ENCODE measurements around the gene TSC22D1. TPM values are rescaled to one million over a fixed set of nuclear protein-coding genes. Genes with fewer than 3 reads are reported as not detected.
A peak's percentile ranks its signal among the peaks of the same experiment; 100 is the strongest.

The TSC22D1 gene
- total and polyA plus RNA-seq, 4 donors, result 247 to 349 (median 291) TPM

GRCh38 chr13:44437356-44438233 lies 138.5 kb downstream of the TSC22D1 start:
- Histone ChIP-seq H3K4me3 (ENCODE audit: low read depth, low read length) (peak overlapping the region; percentile 98), H3K36me3 (ENCODE audit: control insufficient read depth, insufficient read depth, low read length) (peaks cover 8% of the 10 kb centered on the region), H3K9me3 (ENCODE audit: control insufficient read depth, insufficient read depth, low read length) (no peaks in the 10 kb centered on the region), H3K27ac (ENCODE audit: low read depth, low read length) (peak overlapping the region; percentile 94), H3K4me1 (ENCODE audit: control insufficient read depth, insufficient read depth, low read length) (peaks cover 14% of the 10 kb centered on the region), H3K27me3 (ENCODE audit: control insufficient read depth, insufficient read depth, low read length) (no peaks in the 10 kb centered on the region)
- peak in 3 of 6 donors; percentile 61 to 90 (median 81) for DNase-seq (ENCODE audit: low read depth in 4 of 6, low spot score in 6 of 6)
- WGBS (ENCODE audit: insufficient coverage), result 0% methylated on average over 1 of the region's 5 CpGs

DNA sequence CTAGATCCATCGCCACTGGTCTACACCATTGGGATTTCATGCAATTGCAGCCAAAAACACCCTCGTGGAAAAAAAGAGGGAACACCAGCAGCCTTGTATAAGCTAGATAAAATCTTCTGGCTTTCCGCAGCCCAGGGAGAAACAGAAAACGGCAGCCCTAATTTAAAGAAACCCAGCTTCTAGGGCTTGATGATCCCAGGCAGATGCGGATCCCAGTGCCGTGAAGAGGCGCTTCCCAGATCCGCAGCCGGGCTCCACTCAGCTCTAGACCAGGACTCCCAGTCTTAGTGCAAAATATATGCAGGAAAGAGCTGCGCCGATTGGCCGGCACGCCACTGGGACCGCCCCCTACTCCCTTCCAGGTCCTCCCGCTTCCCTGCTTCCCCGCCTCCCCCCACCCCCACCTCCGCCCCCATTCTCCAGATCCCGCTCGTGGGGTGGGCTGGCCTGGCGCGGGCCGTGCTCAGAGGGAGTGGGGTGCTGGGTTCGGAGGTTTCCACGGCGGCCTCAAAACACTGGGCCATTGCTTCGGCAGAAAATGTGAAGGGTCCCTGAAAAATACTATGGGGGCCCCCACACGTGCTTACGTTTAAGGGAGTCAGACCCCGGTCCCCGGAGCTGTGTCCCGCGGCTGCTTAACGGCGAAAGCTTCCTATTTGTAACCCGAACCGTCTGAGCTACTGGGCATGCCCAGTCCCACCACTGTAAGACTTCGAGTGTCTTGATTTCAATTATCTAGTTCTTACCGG lies 139.4 kb downstream of the TSC22D1 start:
- peak; percentile 87 to 99 (median 92) for DNase-seq (ENCODE audit: low read depth in 4 of 6, low spot score in 6 of 6)
- H3K4me1 ChIP-seq (ENCODE audit: control insufficient read depth, insufficient read depth, low read length), result peaks cover 15% of the 10 kb centered on the region
- H3K4me3 ChIP-seq (ENCODE audit: low read depth, low read length), result peak overlapping the region; percentile 98
- WGBS (ENCODE audit: insufficient coverage), result 0% methylated on average over 22 of the region's 38 CpGs
- H3K9me3 ChIP-seq (ENCODE audit: control insufficient read depth, insufficient read depth, low read length), result no peaks in the 10 kb centered on the region
- H3K27ac ChIP-seq (ENCODE audit: low read depth, low read length), result peak overlapping the region; percentile 99
- H3K36me3 ChIP-seq (ENCODE audit: control insufficient read depth, insufficient read depth, low read length), result peaks cover 8% of the 10 kb centered on the region
- H3K27me3 ChIP-seq (ENCODE audit: control insufficient read depth, insufficient read depth, low read length), result no peaks in the 10 kb centered on the region

GRCh38 chr13:44435919-44436510 lies 140.1 kb downstream of the TSC22D1 start:
- no peaks in the 10 kb centered on the region for H3K9me3 ChIP-seq (ENCODE audit: control insufficient read depth, insufficient read depth, low read length)
- DNase-seq (ENCODE audit: low read depth in 4 of 6, low spot score in 6 of 6), result no peak
- H3K36me3 ChIP-seq (ENCODE audit: control insufficient read depth, insufficient read depth, low read length), result peaks cover 8% of the 10 kb centered on the region
- peak overlapping the region; percentile 98 for H3K4me3 ChIP-seq (ENCODE audit: low read depth, low read length)
- no peaks in the 10 kb centered on the region for H3K27me3 ChIP-seq (ENCODE audit: control insufficient read depth, insufficient read depth, low read length)
- H3K27ac ChIP-seq (ENCODE audit: low read depth, low read length), result peak overlapping the region; percentile 99
- WGBS (ENCODE audit: insufficient coverage), result 0% methylated on average over 2 of the region's 9 CpGs
- peaks cover 15% of the 10 kb centered on the region for H3K4me1 ChIP-seq (ENCODE audit: control insufficient read depth, insufficient read depth, low read length)

DNA sequence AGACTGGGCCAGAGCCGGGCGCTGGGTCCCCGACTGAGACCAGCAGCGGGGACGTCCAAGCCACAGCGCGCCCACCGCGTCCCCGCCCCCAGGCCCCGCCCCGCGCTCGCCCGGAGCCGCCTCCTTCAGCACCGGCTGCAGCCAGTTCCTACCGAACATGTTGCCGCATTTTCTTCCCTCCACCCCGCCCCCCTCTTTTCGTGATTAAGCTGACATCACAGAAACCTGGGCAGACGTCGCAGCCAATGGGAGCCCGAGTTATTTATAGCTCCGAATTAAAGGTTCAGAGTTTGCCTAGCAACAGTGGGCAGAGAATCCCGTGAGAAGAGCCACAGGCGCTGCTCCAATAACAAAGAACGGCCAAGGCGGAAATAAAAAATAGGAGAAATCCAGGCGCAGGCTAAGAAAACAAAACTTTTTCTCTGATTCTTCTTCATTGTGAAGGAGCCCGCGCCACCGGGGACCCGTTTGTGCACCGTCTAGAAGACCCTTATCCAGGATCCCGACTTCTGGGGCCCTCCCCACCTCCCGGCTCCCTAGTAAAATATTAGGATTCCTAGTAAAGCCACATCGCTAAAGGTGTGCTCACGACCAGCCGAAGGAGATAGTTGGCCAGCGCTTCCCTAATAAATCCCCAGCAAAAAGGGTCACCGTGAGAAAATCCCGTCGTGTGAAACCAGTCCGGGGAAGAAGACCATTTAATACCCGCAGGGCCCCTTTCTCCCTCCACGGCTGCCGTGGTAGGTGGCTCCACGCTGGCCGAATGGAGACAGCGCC lies 140.8 kb downstream of the TSC22D1 start:
- WGBS (ENCODE audit: insufficient coverage), result 0% methylated on average over 41 of the region's 51 CpGs

DNA sequence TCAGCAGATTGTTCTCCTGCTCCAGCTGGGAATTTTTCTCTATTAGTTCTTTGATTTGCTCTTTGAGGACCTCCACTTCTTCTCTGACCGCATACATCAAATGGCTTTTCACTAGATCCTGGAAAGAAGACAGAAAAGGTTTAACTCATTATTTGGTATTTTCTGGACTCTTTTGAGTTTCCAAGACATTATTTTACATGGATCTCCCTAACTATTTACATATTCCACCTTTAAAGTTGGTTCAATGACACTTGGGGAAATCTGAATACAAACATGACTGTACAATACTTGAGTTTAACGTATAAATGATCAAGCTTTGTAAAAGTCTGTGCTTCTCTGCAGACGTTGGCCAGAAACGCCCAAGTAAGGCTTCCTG lies 141.4 kb downstream of the TSC22D1 start:
- Histone ChIP-seq H3K4me1 (ENCODE audit: control insufficient read depth, insufficient read depth, low read length) (peaks cover 11% of the 10 kb centered on the region), H3K27me3 (ENCODE audit: control insufficient read depth, insufficient read depth, low read length) (no peaks in the 10 kb centered on the region), H3K9me3 (ENCODE audit: control insufficient read depth, insufficient read depth, low read length) (no peaks in the 10 kb centered on the region), H3K4me3 (ENCODE audit: low read depth, low read length) (peak overlapping the region; percentile 98), H3K36me3 (ENCODE audit: control insufficient read depth, insufficient read depth, low read length) (peaks cover 8% of the 10 kb centered on the region), H3K27ac (ENCODE audit: low read depth, low read length) (peak overlapping the region; percentile 99)
- WGBS (ENCODE audit: insufficient coverage), result 0% methylated on average over 3 of the region's 4 CpGs
- no peak for DNase-seq (ENCODE audit: low read depth in 4 of 6, low spot score in 6 of 6)

More for the DNA sequence above, 140.8 kb downstream of the TSC22D1 start:
- Histone ChIP-seq H3K4me1 (ENCODE audit: control insufficient read depth, insufficient read depth, low read length) (peaks cover 14% of the 10 kb centered on the region), H3K36me3 (ENCODE audit: control insufficient read depth, insufficient read depth, low read length) (peaks cover 8% of the 10 kb centered on the region), H3K27ac (ENCODE audit: low read depth, low read length) (peak overlapping the region; percentile 99), H3K9me3 (ENCODE audit: control insufficient read depth, insufficient read depth, low read length) (no peaks in the 10 kb centered on the region), H3K4me3 (ENCODE audit: low read depth, low read length) (peak overlapping the region; percentile 98), H3K27me3 (ENCODE audit: control insufficient read depth, insufficient read depth, low read length) (no peaks in the 10 kb centered on the region)
- DNase-seq (ENCODE audit: low read depth in 4 of 6, low spot score in 6 of 6), result peak; percentile 96 to 100 (median 98)

GRCh38 chr13:44433863-44434765 lies 142.0 kb downstream of the TSC22D1 start:
- no peaks in the 10 kb centered on the region for H3K9me3 ChIP-seq (ENCODE audit: control insufficient read depth, insufficient read depth, low read length)
- peak overlapping the region; percentile 98 for H3K4me3 ChIP-seq (ENCODE audit: low read depth, low read length)
- no peaks in the 10 kb centered on the region for H3K27me3 ChIP-seq (ENCODE audit: control insufficient read depth, insufficient read depth, low read length)
- H3K4me1 ChIP-seq (ENCODE audit: control insufficient read depth, insufficient read depth, low read length), result peaks cover 11% of the 10 kb centered on the region
- WGBS (ENCODE audit: insufficient coverage), result 40% methylated on average over 3 of the region's 15 CpGs
- peak overlapping the region; percentile 99 for H3K27ac ChIP-seq (ENCODE audit: low read depth, low read length)
- DNase-seq (ENCODE audit: low read depth in 4 of 6, low spot score in 6 of 6), result peak in 1 of 6 donors; percentile 53
- H3K36me3 ChIP-seq (ENCODE audit: control insufficient read depth, insufficient read depth, low read length), result peaks cover 8% of the 10 kb centered on the region

DNA sequence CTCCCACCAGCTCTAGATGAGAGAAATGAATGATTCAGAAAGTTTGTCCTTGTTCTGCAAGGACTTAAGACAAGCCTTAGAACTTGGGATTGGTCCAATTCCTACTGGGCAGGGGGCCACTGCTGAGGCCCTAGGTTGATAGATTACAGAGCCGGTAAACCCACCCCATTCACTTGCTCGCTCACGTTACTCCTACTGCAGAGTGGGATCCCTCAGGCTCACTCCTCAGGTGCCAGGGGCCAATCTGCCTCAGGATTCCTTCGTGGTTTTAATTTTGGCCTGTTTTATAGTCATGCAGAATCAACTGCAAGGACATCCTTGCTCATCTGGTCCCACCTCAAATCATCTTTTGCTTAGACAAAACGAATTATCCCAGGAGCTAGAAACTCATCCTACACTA lies 143.5 kb downstream of the TSC22D1 start:
- Histone ChIP-seq H3K4me3 (ENCODE audit: low read depth, low read length) (peak overlapping the region; percentile 3), H3K36me3 (ENCODE audit: control insufficient read depth, insufficient read depth, low read length) (peaks cover 8% of the 10 kb centered on the region), H3K27ac (ENCODE audit: low read depth, low read length) (peak overlapping the region; percentile 52), H3K27me3 (ENCODE audit: control insufficient read depth, insufficient read depth, low read length) (no peaks in the 10 kb centered on the region), H3K9me3 (ENCODE audit: control insufficient read depth, insufficient read depth, low read length) (no peaks in the 10 kb centered on the region), H3K4me1 (ENCODE audit: control insufficient read depth, insufficient read depth, low read length) (peaks cover 14% of the 10 kb centered on the region)
- WGBS (ENCODE audit: insufficient coverage), result 43% methylated on average over 5 of the region's 5 CpGs
- DNase-seq (ENCODE audit: low read depth in 4 of 6, low spot score in 6 of 6), result peak in 2 of 6 donors; percentile 44 to 52

GRCh38 chr13:44431150-44431549 lies 145.0 kb downstream of the TSC22D1 start:
- H3K27ac ChIP-seq (ENCODE audit: low read depth, low read length), result no peak overlapping the region
- WGBS (ENCODE audit: insufficient coverage), result no CpG with 5 or more reads among the region's 4 CpGs
- no peaks in the 10 kb centered on the region for H3K9me3 ChIP-seq (ENCODE audit: control insufficient read depth, insufficient read depth, low read length)
- H3K36me3 ChIP-seq (ENCODE audit: control insufficient read depth, insufficient read depth, low read length), result peaks cover 8% of the 10 kb centered on the region
- peaks cover 14% of the 10 kb centered on the region for H3K4me1 ChIP-seq (ENCODE audit: control insufficient read depth, insufficient read depth, low read length)
- no peaks in the 10 kb centered on the region for H3K27me3 ChIP-seq (ENCODE audit: control insufficient read depth, insufficient read depth, low read length)
- H3K4me3 ChIP-seq (ENCODE audit: low read depth, low read length), result no peak overlapping the region
- DNase-seq (ENCODE audit: low read depth in 4 of 6, low spot score in 6 of 6), result no peak

Measured in spinal cord (tissue), 10 donors.